ENCODE measurements around the gene KAT6B. TPM values are rescaled to one million over a fixed set of nuclear protein-coding genes. Genes with fewer than 3 reads are reported as not detected.
"Not testable (repeated sequence)": the region's sequence is repeated elsewhere in the genome, so short reads cannot be mapped to it uniquely, and the experiment has no call there.

Gene KAT6B
- total and polyA plus RNA-seq, 10 of the 15 experiments (the other 5 are each of a cell fraction or from before 2014, with no cell fraction given), result 2.7 to 22.6 (median 15.7) TPM

DNA sequence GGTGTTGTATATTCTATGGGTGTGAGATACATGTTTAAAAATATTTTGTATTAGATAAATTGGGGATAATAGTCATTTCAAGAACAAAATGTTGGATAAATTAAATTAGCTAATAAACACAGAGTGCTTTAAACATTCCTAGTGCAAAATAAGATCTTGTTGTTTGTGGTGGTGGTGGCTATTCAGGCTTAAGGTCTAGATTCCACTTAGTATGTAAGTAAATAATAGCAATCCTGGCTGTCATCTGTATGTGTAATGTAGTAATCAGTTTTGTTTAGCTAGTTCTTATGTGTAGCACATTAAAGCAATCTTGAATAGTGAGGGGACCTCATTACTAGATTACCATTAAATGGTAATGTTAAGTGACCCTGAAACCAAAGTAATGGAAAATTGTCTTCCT, 48.7 kb downstream of the KAT6B start (continued):
- TF ChIP-seq, protein P1, sequence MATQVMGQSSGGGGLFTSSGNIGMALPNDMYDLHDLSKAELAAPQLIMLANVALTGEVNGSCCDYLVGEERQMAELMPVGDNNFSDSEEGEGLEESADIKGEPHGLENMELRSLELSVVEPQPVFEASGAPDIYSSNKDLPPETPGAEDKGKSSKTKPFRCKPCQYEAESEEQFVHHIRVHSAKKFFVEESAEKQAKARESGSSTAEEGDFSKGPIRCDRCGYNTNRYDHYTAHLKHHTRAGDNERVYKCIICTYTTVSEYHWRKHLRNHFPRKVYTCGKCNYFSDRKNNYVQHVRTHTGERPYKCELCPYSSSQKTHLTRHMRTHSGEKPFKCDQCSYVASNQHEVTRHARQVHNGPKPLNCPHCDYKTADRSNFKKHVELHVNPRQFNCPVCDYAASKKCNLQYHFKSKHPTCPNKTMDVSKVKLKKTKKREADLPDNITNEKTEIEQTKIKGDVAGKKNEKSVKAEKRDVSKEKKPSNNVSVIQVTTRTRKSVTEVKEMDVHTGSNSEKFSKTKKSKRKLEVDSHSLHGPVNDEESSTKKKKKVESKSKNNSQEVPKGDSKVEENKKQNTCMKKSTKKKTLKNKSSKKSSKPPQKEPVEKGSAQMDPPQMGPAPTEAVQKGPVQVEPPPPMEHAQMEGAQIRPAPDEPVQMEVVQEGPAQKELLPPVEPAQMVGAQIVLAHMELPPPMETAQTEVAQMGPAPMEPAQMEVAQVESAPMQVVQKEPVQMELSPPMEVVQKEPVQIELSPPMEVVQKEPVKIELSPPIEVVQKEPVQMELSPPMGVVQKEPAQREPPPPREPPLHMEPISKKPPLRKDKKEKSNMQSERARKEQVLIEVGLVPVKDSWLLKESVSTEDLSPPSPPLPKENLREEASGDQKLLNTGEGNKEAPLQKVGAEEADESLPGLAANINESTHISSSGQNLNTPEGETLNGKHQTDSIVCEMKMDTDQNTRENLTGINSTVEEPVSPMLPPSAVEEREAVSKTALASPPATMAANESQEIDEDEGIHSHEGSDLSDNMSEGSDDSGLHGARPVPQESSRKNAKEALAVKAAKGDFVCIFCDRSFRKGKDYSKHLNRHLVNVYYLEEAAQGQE (IDR thresholded peaks at IDR 0.05; ENCODE audit: low read depth, low read length), result no peak

DNA sequence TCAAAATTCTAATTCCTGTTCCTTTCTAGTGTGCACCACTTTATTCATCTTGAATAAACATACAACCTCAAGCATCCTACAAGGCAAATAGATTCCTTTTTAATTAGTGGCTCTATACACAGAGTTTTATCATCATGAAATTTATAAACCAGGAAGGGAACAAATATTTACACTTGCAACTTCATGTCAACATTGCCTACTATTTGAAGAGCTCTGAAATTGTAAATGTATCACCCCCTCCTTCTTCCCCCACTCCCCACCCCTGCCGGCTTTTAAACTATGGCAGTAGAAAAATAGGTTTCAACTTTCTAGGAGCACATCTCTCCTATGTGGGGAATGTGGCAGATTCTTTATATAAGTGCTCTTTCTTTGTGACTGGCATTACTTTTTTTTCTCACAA, 49.6 kb downstream of the KAT6B start:
- intact Hi-C loops (cut with micrococcal nuclease; ENCODE audit: unreplicated experiment) (no loop called here), in situ Hi-C loops (cut with MboI) (no loop called here)
- Histone ChIP-seq H3K4me1 (ENCODE audit: control insufficient read depth, insufficient read depth, low read length) (peaks cover 22% of the 10 kb centered on the region), H3K79me2 (ENCODE audit: control insufficient read depth, insufficient read depth, low read length) (peaks cover 29% of the 10 kb centered on the region), H3K9ac (ENCODE audit: control insufficient read depth, insufficient read depth, low read length) (no peak overlapping the region), H3K27ac (ENCODE audit: control insufficient read depth, insufficient read depth) (no peak overlapping the region), H4K20me1 (ENCODE audit: control insufficient read depth, insufficient read depth) (no peaks in the 10 kb centered on the region), H3K27me3 (replicated peaks in 1 of 2; ENCODE audit: control insufficient read depth in 2 of 2, insufficient read depth in 2 of 2, low read length in 1 of 2) (no peaks in the 10 kb centered on the region), H3K4me2 (ENCODE audit: control insufficient read depth, insufficient read depth) (no peak overlapping the region), H3K36me3 (ENCODE audit: control insufficient read depth in 2 of 2, insufficient read depth in 2 of 2, low read length in 1 of 2) (no peaks in the 10 kb centered on the region; a peak in 1 of 4 replicates), H3K9me3 (replicated peaks; ENCODE audit: control insufficient read depth, insufficient read depth, low read length) (no peaks in the 10 kb centered on the region), H2AFZ (ENCODE audit: control insufficient read depth, low read depth, low read length) (no peak overlapping the region), H3K4me3 (no peak overlapping the region)
- ATAC-seq, result no peak
- POLR2A ChIA-PET, result interaction anchor here (0.5 to 1.6 kb wide), 5 partner anchors 10 to 833 kb away, joined by 3 to 6 read pairs (median 3); no protein-coding TSS in a partner anchor
- no peak for DNase-seq (ENCODE audit: low read depth, low spot score)
- no TSS peak for BruUV-seq (replicated peaks)
- no peak for TF ChIP-seq NFIC (IDR thresholded peaks at IDR 0.05; ENCODE audit: low read depth, low read length)
- WGBS (ENCODE audit: insufficient coverage, insufficient replicate concordance, low lambda C conversion rate, missing lambda C conversion rate), result 80% methylated on average over 1 of the region's 1 CpG
- FAIRE-seq, result no peak
- RAD21 ChIA-PET (ENCODE audit: unreplicated experiment), result interaction anchor here (0.6 to 1.5 kb wide), 3 partner anchors 22 to 1722 kb away, joined by 3 read pairs; no protein-coding TSS in a partner anchor
- CTCF ChIA-PET, result interaction anchor here (1.2 kb wide), 1 partner anchor 61 kb away, joined by 3 read pairs; no protein-coding TSS in a partner anchor
- SMC1A ChIA-PET (ENCODE audit: uncharacterized antibody, unreplicated experiment), result interaction anchor here (1.2 to 2.7 kb wide), 3 partner anchors 8 to 37 kb away, joined by 3 to 8 read pairs (median 4); no protein-coding TSS in a partner anchor

DNA sequence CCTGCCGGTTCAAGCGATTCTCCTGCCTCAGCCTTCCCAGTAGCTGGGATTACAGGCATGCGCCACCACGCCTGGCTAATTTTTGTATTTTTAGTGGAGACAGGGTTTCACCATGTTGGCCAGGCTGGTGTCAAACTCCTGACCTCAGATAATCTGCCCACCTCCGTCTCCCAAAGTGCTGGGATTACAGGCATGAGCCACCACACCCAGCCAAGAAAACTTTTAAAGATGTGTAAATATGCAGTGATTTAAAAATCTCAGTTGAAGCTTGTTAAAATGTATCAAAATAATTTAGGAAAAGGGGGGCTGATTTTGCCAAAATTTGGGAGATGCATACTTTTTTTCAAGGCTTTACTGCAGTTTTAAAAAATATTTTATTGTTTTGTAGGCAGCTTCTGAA, 50.7 kb downstream of the KAT6B start:
- ChIA-PET SMC1A (ENCODE audit: uncharacterized antibody, unreplicated experiment) (interaction anchor here (0.6 to 3.4 kb wide), 5 partner anchors 7 to 60 kb away, joined by 3 to 13 read pairs (median 4); no protein-coding TSS in a partner anchor), CTCF (interaction anchor here (1.2 kb wide), 1 partner anchor 60 kb away, joined by 3 read pairs; no protein-coding TSS in a partner anchor), POLR2A (interaction anchor here (0.6 to 1.5 kb wide), 6 partner anchors 12 to 279 kb away, joined by 3 to 4 read pairs (median 3); no protein-coding TSS in a partner anchor)
- H4K20me1 ChIP-seq (ENCODE audit: control insufficient read depth, insufficient read depth); H3K4me2 ChIP-seq (ENCODE audit: control insufficient read depth, insufficient read depth); intact Hi-C loops (cut with micrococcal nuclease; ENCODE audit: unreplicated experiment); H3K27me3 ChIP-seq (replicated peaks in 1 of 2; ENCODE audit: control insufficient read depth in 2 of 2, insufficient read depth in 2 of 2, low read length in 1 of 2); H3K36me3 ChIP-seq (ENCODE audit: control insufficient read depth in 2 of 2, insufficient read depth in 2 of 2, low read length in 1 of 2); H2AFZ ChIP-seq (ENCODE audit: control insufficient read depth, low read depth, low read length); FAIRE-seq; DNase-seq (ENCODE audit: low read depth, low spot score); H3K9ac ChIP-seq (ENCODE audit: control insufficient read depth, insufficient read depth, low read length); H3K9me3 ChIP-seq (replicated peaks; ENCODE audit: control insufficient read depth, insufficient read depth, low read length); RAD21 ChIA-PET (ENCODE audit: unreplicated experiment); ATAC-seq; in situ Hi-C loops (cut with MboI); H3K4me3 ChIP-seq; H3K27ac ChIP-seq (ENCODE audit: control insufficient read depth, insufficient read depth); BruUV-seq (replicated peaks): not testable (repeated sequence)
- WGBS (ENCODE audit: insufficient coverage, insufficient replicate concordance, low lambda C conversion rate, missing lambda C conversion rate), result 98% methylated on average over 5 of the region's 5 CpGs
- H3K4me1 ChIP-seq (ENCODE audit: control insufficient read depth, insufficient read depth, low read length), result peaks cover 12% of the 10 kb centered on the region
- H3K79me2 ChIP-seq (ENCODE audit: control insufficient read depth, insufficient read depth, low read length), result peaks cover 22% of the 10 kb centered on the region
